Parathyroid adenoma (tissue), 2 donors: Measurements from ENCODE around the gene MEN1.

Experiments used
- H2AFZ ChIP-seq: fragments of 300-600 bp; sonication (generic); one replicate; pipeline ENCODE4 v1.7.0; 2017; ENCODE audit warnings: antibody characterized with exemption, mild to moderate bottlenecking
- H3K27ac ChIP-seq: fragments of 300-600 bp; sonication (generic); one replicate; pipeline ENCODE4 v1.7.0; 2017
- H3K27me3 ChIP-seq: fragments of 300-600 bp; sonication (generic); one replicate; pipeline ENCODE4 v1.7.0; 2017; ENCODE audit warnings: low read length; ENCODE audit not compliant: control insufficient read depth, insufficient read depth
- H3K36me3 ChIP-seq: fragments of 300-600 bp; sonication (generic); one replicate; pipeline ENCODE4 v1.7.0; 2017; ENCODE audit warnings: low read length; ENCODE audit not compliant: control insufficient read depth, insufficient read depth
- H3K4me1 ChIP-seq: fragments of 300-600 bp; sonication (generic); one replicate; pipeline ENCODE4 v1.7.0; 2017; ENCODE audit warnings: control low read depth
- H3K4me2 ChIP-seq: fragments of 300-600 bp; sonication (generic); one replicate; pipeline ENCODE4 v1.7.0; 2017; ENCODE audit warnings: low read length
- H3K4me3 ChIP-seq: fragments of 300-600 bp; sonication (generic); one replicate; pipeline ENCODE4 v1.7.0; 2017; ENCODE audit warnings: low read depth, low read length
- H3K79me2 ChIP-seq: fragments of 300-600 bp; sonication (generic); one replicate; pipeline ENCODE4 v1.7.0; 2017; ENCODE audit warnings: control low read depth
- H3K9ac ChIP-seq: fragments of 300-600 bp; sonication (generic); one replicate; pipeline ENCODE4 v1.7.0; 2017; ENCODE audit warnings: mild to moderate bottlenecking
- H3K9me3 ChIP-seq: fragments of 300-600 bp; sonication (generic); one replicate; pipeline ENCODE4 v1.7.0; 2017; ENCODE audit warnings: low read length; ENCODE audit not compliant: control insufficient read depth
- TF ChIP-seq, protein P1 (sequence below): fragments of 300-600 bp; sonication (generic); IDR thresholded peaks from one replicate; pipeline ENCODE4 v1.7.0; 2017; ENCODE audit warnings: antibody characterized with exemption, mild to moderate bottlenecking
- donor health status: primary hyperparathyroidism.

MEN1 gene

DNA sequence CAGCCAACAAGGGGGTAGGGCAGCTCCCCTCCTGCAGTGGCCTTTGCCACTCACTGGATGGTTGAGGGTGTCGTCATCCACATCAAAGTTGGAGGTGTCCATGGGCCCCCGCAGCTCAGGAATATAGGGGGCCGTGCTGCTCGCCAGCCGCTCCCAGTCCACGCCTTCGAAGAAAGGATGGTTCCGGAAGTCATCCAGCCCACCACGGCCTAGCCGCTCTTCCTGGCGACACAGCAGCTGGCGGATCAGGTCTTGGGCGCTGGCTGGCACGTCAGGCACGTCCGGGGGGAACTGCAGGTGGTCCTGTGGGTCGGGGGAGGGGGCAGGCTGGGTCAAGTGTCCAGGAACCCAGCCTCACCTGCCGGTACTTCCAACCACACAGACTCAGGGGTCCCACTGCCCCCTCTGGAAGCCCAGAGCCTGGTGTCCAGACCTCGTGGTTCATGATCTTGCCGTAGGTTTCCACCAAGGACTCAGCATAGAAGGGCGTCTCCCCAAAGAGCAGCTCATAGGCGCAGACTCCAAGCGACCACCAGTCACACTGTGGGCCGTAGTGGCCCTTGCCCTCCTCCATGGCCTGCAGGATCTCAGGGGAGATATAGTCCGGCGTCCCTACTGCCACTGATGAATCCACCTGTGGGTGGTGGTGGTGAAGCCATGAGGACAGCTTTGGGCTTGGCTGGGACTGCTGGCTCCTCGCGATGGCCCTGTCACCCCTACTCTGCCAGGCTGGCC lies 28.4 kb upstream of the MEN1 start:
- Histone ChIP-seq H2AFZ (no peak overlapping the region), H3K27me3 (no peaks in the 10 kb centered on the region), H3K4me3 (no peak overlapping the region), H3K27ac (no peak overlapping the region), H3K79me2 (no peaks in the 10 kb centered on the region), H3K4me1 (no peaks in the 10 kb centered on the region), H3K9ac (no peak overlapping the region), H3K4me2 (no peak overlapping the region), H3K9me3 (no peaks in the 10 kb centered on the region), H3K36me3 (no peaks in the 10 kb centered on the region)
- TF ChIP-seq, protein P1, sequence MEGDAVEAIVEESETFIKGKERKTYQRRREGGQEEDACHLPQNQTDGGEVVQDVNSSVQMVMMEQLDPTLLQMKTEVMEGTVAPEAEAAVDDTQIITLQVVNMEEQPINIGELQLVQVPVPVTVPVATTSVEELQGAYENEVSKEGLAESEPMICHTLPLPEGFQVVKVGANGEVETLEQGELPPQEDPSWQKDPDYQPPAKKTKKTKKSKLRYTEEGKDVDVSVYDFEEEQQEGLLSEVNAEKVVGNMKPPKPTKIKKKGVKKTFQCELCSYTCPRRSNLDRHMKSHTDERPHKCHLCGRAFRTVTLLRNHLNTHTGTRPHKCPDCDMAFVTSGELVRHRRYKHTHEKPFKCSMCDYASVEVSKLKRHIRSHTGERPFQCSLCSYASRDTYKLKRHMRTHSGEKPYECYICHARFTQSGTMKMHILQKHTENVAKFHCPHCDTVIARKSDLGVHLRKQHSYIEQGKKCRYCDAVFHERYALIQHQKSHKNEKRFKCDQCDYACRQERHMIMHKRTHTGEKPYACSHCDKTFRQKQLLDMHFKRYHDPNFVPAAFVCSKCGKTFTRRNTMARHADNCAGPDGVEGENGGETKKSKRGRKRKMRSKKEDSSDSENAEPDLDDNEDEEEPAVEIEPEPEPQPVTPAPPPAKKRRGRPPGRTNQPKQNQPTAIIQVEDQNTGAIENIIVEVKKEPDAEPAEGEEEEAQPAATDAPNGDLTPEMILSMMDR, result no peak

GRCh38 chr11:64837887-64838351 lies 27.6 kb upstream of the MEN1 start:
- Histone ChIP-seq H3K79me2 (no peaks in the 10 kb centered on the region), H3K4me2 (no peak overlapping the region), H3K27me3 (no peaks in the 10 kb centered on the region), H3K4me1 (no peaks in the 10 kb centered on the region), H3K4me3 (no peak overlapping the region), H3K9ac (no peak overlapping the region), H2AFZ (no peak overlapping the region), H3K27ac (no peak overlapping the region), H3K36me3 (no peaks in the 10 kb centered on the region), H3K9me3 (no peaks in the 10 kb centered on the region)
- TF ChIP-seq, protein P1, result no peak

DNA sequence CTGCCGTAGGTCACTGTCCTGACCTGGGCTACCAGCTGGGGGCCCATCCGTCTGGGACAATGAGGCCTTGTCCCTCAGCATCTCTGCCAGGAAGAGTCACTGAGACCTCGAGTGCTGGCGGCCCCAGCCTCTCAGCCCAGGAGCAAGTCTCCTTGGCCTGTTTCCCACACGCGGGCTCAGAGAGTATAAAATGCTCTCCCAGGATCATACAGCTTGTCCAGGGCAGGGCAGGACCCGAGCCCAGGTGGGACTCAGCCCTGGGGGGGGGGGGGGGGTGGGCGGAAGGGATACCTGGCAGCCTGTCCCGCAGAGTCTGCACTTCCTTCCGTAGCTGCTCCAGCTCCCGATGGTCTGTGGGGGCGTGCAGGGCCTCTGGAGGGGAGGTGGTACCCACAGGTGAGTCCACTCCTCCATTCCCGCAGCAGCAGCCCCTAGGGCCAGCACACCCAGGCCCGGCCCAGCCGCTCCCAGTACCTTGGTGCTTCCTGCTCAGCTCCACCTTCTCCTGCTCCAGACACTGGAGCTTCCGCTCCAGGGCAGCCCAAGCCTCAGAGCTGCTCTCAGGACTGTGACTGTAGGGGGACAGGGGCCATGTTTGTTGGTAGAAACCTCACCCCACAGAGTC lies 26.2 kb upstream of the MEN1 start:
- H2AFZ ChIP-seq, result no peak overlapping the region
- TF ChIP-seq, protein P1, result no peak
- no peak overlapping the region for H3K4me3 ChIP-seq
- no peaks in the 10 kb centered on the region for H3K9me3 ChIP-seq
- H3K9ac ChIP-seq, result no peak overlapping the region
- H3K27ac ChIP-seq, result no peak overlapping the region
- H3K36me3 ChIP-seq, result no peaks in the 10 kb centered on the region
- H3K4me1 ChIP-seq, result no peaks in the 10 kb centered on the region
- no peak overlapping the region for H3K4me2 ChIP-seq
- H3K27me3 ChIP-seq, result no peaks in the 10 kb centered on the region
- no peaks in the 10 kb centered on the region for H3K79me2 ChIP-seq

DNA sequence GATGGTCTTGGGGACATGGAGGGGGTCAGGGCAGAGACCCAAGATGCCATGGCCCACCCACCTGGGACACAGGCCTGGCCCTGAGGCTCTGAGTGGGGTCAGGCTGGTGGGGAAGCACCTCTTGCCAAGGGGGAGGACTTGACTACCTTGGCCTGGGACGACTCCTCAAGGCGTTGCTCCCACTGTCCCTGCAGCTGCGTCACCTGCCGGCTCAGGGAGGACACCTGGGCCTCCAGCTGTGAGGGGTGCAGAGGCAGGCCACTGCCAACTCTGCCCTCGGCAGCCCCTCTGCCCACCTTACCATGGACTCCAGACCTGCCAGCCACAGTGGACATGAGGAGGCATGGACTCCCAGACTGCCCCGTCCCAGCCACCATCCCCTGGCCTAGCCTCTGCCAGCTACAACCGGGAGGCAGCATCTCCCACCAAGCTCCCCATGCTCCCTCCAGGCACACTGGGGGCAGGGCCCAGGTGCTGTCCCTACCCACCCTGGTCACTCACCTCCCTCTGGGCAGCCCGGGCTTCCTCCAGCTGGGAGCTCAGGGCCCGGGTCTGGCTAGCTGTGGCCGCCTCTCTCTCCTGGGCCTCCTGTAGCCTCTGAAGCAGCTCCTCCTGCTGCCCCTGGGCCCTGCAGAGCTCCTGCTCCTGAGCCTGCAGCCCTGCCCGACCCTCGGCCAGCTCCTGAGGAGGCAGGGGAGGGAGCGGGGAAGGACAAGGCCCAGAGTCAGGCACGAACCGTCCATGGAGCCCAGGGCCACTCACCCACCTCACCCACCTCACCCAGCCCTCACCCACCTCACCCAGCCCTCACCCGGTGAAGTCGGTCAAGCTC lies 25.5 kb upstream of the MEN1 start:
- Histone ChIP-seq H3K4me1 (no peaks in the 10 kb centered on the region), H3K9me3 (no peaks in the 10 kb centered on the region), H3K9ac (no peak overlapping the region), H3K4me3 (no peak overlapping the region), H3K36me3 (no peaks in the 10 kb centered on the region), H3K27me3 (no peaks in the 10 kb centered on the region), H3K27ac (no peak overlapping the region), H3K4me2 (no peak overlapping the region), H3K79me2 (no peaks in the 10 kb centered on the region), H2AFZ (no peak overlapping the region)
- TF ChIP-seq, protein P1, result no peak
